Stomach (tissue), 9 donors: Measurements from ENCODE around the gene CCR3. TPM values are rescaled to one million over a fixed set of nuclear protein-coding genes. Genes with fewer than 3 reads are reported as not detected.

Experiments
- DNase-seq, 2 donors: peaks; one replicate each; pipeline versions ENCODE4 v3.0.0 to v3.0.0-alpha.2; 2013 to 2019
- H3K27ac ChIP-seq, 5 donors: fragments of 200-600 bp in 4 of 5; sonication (generic) in 4 of 5; one replicate each; pipeline ENCODE4 v1.5.1; 2013 to 2019; ENCODE audit warnings: mild to moderate bottlenecking in 1 of 5, moderate library complexity in 1 of 5
- H3K27me3 ChIP-seq, 3 donors: fragments of 200-600 bp; sonication (generic); one replicate each; pipeline ENCODE4 v1.5.1; 2017 to 2019; ENCODE audit warnings: mixed run types in 1 of 3
- H3K36me3 ChIP-seq, 4 donors: fragments of 200-600 bp; sonication (generic); 1 replicate in 3 of 4; 2 replicates in 1 of 4; pipeline ENCODE4 v1.5.1; 2016 to 2019
- H3K4me1 ChIP-seq, 4 donors: fragments of 200-600 bp; sonication (generic); one replicate each; pipeline ENCODE4 v1.5.1; 2016 to 2019
- H3K4me3 ChIP-seq, 4 donors: fragments of 200-600 bp; sonication (generic) in 3 of 4; one replicate each; pipeline ENCODE4 v1.5.1; 2016 to 2019; ENCODE audit warnings: mild to moderate bottlenecking in 1 of 4
- H3K9me3 ChIP-seq, 4 donors: fragments of 200-600 bp; sonication (generic); one replicate each; pipeline ENCODE4 v1.5.1; 2016 to 2019
- CTCF ChIP-seq, 7 experiments: fragments of 450-650 bp in 4 of 7; fragments of 200-600 bp in 3 of 7; sonication (generic) in 3 of 7; IDR thresholded peaks; one replicate each; pipeline ENCODE4 v1.5.1; 2016 to 2019; ENCODE audit warnings: antibody characterized with exemption in 7 of 7, control low read depth in 2 of 7, mild to moderate bottlenecking in 1 of 7
- EP300 ChIP-seq: sonication (generic); formaldehyde crosslinking; IDR thresholded peaks from one replicate; pipeline ENCODE4 v1.6.1; 2017; ENCODE audit warnings: antibody characterized with exemption
- POLR2A ChIP-seq, 4 donors: fragments of 450-650 bp; IDR thresholded peaks; one replicate each; pipeline ENCODE4 v1.6.1; 2016; ENCODE audit warnings: antibody characterized with exemption in 4 of 4, control low read depth in 2 of 4, mild to moderate bottlenecking in 1 of 4, moderate library complexity in 1 of 4
- POLR2AphosphoS5 ChIP-seq, 3 donors: sonication (generic); formaldehyde crosslinking; IDR thresholded peaks; one replicate each; pipeline ENCODE4 v1.6.1; 2016; ENCODE audit warnings: antibody characterized with exemption in 3 of 3
- WGBS, 5 donors: extraction: QIAGEN DNeasy Blood & Tissue Kit in 3 of 5; methylation state at CpG; one replicate each; pipeline versions ENCODE4 v1.1.5 to v1.1.7; 2013 to 2018; 5-methylcytosine and 5-hydroxymethylcytosine counted together
- intact Hi-C: fragments of 100-400 bp; cut with DNase I; formaldehyde crosslinking; loops from one replicate; pipeline ENCODE4 v1.15.1; 2023; ENCODE audit warnings: low total_unique reads
- polyA plus RNA-seq, 3 donors: library from polyadenylated mRNA; stranded (reverse); fragments of 200-250 nt; gene quantifications; one replicate each; pipeline ENCODE4 v1.2.3, GENCODE V29; 2013
- total RNA-seq, 5 donors: library from RNA; depleted of rRNA; stranded (reverse); fragments of >200 nt; gene quantifications; one replicate each; pipeline versions ENCODE4 v1.1.0 to v1.2.3, GENCODE V29; 2014 to 2016
- donor health status: healthy with polysubstance abuse.
- donor health status: Bipolar disorder and iron deficiency.
- donor health status: healthy.

The CCR3 gene
- total and polyA plus RNA-seq, 8 donors, result 0.05 to 8.9 (median 7.1) TPM; not detected in 5

GRCh38 chr3:46285931-46286619, 43.8 kb downstream of the CCR3 start:
- no peak for DNase-seq
- Histone ChIP-seq H3K9me3 (no peaks in the 10 kb centered on the region), H3K36me3 (no peaks in the 10 kb centered on the region), H3K4me1 (no peaks in the 10 kb centered on the region), H3K4me3 (no peak overlapping the region), H3K27ac (no peak overlapping the region), H3K27me3 (no peaks in the 10 kb centered on the region)
- 77 to 94% (median 79%) methylated on average over 5 of the region's 5 CpGs for WGBS, 5 donors
- TF ChIP-seq EP300 (no peak), CTCF (IDR thresholded peaks at IDR 0.05) (no peak), POLR2AphosphoS5 (IDR thresholded peaks at IDR 0.05) (no peak), POLR2A (IDR thresholded peaks at IDR 0.05) (no peak)
- intact Hi-C loops, result no loop called here

GRCh38 chr3:46286947-46287565, 44.8 kb downstream of the CCR3 start:
- intact Hi-C loops, result no loop called here

GRCh38 chr3:46289551-46289950, 47.3 kb downstream of the CCR3 start:
- Histone ChIP-seq H3K36me3 (no peaks in the 10 kb centered on the region), H3K27ac (no peak overlapping the region), H3K4me3 (no peak overlapping the region), H3K9me3 (no peaks in the 10 kb centered on the region), H3K4me1 (no peaks in the 10 kb centered on the region), H3K27me3 (no peaks in the 10 kb centered on the region)
- intact Hi-C loops, result no loop called here
- 77 to 100% (median 90%) methylated on average over 1 of the region's 1 CpG for WGBS, 5 donors
- DNase-seq, result no peak
- no peak for TF ChIP-seq CTCF (IDR thresholded peaks at IDR 0.05)
- no peak for TF ChIP-seq POLR2A (IDR thresholded peaks at IDR 0.05)
- TF ChIP-seq POLR2AphosphoS5 (IDR thresholded peaks at IDR 0.05), result no peak

More at GRCh38 chr3:46286947-46287565, 44.8 kb downstream of the CCR3 start:
- no peak for DNase-seq
- WGBS, 5 donors, result 66 to 78% (median 73%) methylated on average over 5 of the region's 5 CpGs
- H3K27me3 ChIP-seq, result no peaks in the 10 kb centered on the region
- no peaks in the 10 kb centered on the region for H3K36me3 ChIP-seq
- no peaks in the 10 kb centered on the region for H3K4me1 ChIP-seq
- no peak overlapping the region for H3K4me3 ChIP-seq
- H3K27ac ChIP-seq, result no peak overlapping the region
- no peak for TF ChIP-seq CTCF (IDR thresholded peaks at IDR 0.05)
- H3K9me3 ChIP-seq, result no peaks in the 10 kb centered on the region

GRCh38 chr3:46289966-46290365, 47.7 kb downstream of the CCR3 start:
- no peak for DNase-seq
- H3K9me3 ChIP-seq, result no peaks in the 10 kb centered on the region
- intact Hi-C loops, result loop anchor here (10.0 kb wide), 1 partner anchor 145 kb away; no protein-coding TSS in a partner anchor
- no peak overlapping the region for H3K4me3 ChIP-seq
- TF ChIP-seq CTCF (IDR thresholded peaks at IDR 0.05), result no peak
- H3K27me3 ChIP-seq, result no peaks in the 10 kb centered on the region
- 73 to 84% (median 79%) methylated on average over 2 of the region's 2 CpGs for WGBS, 5 donors
- H3K36me3 ChIP-seq, result no peaks in the 10 kb centered on the region
- H3K27ac ChIP-seq, result no peak overlapping the region
- H3K4me1 ChIP-seq, result no peaks in the 10 kb centered on the region
